ENCODE measurements around the gene TBATA. TPM values are rescaled to one million over a fixed set of nuclear protein-coding genes. Genes with fewer than 3 reads are reported as not detected.

TBATA gene
- total and polyA plus RNA-seq, 11 donors, result not detected

DNA sequence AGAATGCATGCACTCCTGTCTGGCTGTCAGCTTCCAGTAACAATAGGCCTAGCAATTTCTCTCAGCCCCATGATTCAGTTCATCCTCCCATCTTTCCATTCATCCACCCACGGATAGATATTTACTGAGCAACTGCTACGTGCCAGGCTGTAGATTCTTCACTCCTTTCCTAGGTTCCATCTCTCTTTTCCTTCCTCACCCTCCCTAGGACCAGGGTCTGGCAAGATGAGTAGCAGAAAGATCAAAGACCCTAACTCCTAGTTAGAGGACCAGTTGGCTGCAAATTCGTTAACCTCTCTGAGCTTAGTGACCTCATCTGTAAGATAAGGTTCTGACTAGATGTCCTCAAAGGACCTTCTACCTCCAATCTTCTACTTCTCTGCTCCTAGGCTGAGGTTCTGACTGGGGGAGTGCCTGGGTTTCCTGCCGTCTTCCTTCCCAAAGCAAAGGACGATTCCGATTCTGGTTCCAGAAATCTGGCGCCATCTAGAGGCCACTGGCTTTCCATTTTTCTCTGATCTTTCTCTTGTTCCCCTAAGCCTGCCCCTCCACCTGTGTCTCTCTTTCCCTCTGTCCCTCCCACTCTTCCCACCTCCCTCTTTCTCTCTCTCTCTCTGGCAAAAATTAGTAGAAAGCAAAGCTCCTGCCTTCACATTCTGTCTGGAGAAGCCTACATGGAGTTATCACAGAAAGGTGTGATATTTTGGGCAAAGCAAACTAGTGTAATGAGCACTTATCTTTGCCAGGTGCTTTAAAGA, 26.2 kb downstream of the TBATA start:
- TF ChIP-seq, protein P1, sequence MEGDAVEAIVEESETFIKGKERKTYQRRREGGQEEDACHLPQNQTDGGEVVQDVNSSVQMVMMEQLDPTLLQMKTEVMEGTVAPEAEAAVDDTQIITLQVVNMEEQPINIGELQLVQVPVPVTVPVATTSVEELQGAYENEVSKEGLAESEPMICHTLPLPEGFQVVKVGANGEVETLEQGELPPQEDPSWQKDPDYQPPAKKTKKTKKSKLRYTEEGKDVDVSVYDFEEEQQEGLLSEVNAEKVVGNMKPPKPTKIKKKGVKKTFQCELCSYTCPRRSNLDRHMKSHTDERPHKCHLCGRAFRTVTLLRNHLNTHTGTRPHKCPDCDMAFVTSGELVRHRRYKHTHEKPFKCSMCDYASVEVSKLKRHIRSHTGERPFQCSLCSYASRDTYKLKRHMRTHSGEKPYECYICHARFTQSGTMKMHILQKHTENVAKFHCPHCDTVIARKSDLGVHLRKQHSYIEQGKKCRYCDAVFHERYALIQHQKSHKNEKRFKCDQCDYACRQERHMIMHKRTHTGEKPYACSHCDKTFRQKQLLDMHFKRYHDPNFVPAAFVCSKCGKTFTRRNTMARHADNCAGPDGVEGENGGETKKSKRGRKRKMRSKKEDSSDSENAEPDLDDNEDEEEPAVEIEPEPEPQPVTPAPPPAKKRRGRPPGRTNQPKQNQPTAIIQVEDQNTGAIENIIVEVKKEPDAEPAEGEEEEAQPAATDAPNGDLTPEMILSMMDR (IDR thresholded peaks at IDR 0.05), result peak; percentile 65 to 87 (median 76)
- no peak for TF ChIP-seq POLR2A (IDR thresholded peaks at IDR 0.05)
- no peak overlapping the region for H3K27ac ChIP-seq
- no peaks in the 10 kb centered on the region for H3K36me3 ChIP-seq
- no peaks in the 10 kb centered on the region for H3K9me3 ChIP-seq
- DNase-seq (peak; percentile 59 to 77 (median 73)), ATAC-seq (peak; percentile 27 to 80 (median 53))
- no peaks in the 10 kb centered on the region for H3K27me3 ChIP-seq
- intact Hi-C loops (cut with DNase I), result loop anchor here (1.0 to 10.0 kb wide), 11 partner anchors 123 to 298 kb away; no protein-coding TSS in a partner anchor
- H3K4me1 ChIP-seq, result peaks cover 0 to 19% (median 2%) of the 10 kb centered on the region in 12 donors
- no peak overlapping the region for H3K4me3 ChIP-seq
- WGBS, 4 donors, result 22 to 32% (median 27%) methylated on average over 7 of the region's 7 CpGs

- no peak overlapping the region for H3K27ac ChIP-seq
- DNase-seq (peak in 2 of 5 donors; percentile 20 to 61), ATAC-seq (no peak)
- peaks cover 0 to 22% (median 2%) of the 10 kb centered on the region in 12 donors for H3K4me1 ChIP-seq
- H3K4me3 ChIP-seq, result no peak overlapping the region
- 86 to 92% (median 90%) methylated on average over 11 to 13 of the region's 13 CpGs for WGBS, 4 donors
- TF ChIP-seq, protein P1 (IDR thresholded peaks at IDR 0.05), result no peak
- TF ChIP-seq POLR2A (IDR thresholded peaks at IDR 0.05), result no peak
- no peaks in the 10 kb centered on the region for H3K27me3 ChIP-seq
- no peaks in the 10 kb centered on the region for H3K9me3 ChIP-seq
- intact Hi-C loops (cut with DNase I), result loop anchor here in 9 of 10 donors (1.0 to 10.0 kb wide), 10 partner anchors 124 to 297 kb away; no protein-coding TSS in a partner anchor
- H3K36me3 ChIP-seq, result no peaks in the 10 kb centered on the region
Measured at GRCh38 chr10:70757856-70758255, 27.3 kb downstream of the TBATA start.

DNA sequence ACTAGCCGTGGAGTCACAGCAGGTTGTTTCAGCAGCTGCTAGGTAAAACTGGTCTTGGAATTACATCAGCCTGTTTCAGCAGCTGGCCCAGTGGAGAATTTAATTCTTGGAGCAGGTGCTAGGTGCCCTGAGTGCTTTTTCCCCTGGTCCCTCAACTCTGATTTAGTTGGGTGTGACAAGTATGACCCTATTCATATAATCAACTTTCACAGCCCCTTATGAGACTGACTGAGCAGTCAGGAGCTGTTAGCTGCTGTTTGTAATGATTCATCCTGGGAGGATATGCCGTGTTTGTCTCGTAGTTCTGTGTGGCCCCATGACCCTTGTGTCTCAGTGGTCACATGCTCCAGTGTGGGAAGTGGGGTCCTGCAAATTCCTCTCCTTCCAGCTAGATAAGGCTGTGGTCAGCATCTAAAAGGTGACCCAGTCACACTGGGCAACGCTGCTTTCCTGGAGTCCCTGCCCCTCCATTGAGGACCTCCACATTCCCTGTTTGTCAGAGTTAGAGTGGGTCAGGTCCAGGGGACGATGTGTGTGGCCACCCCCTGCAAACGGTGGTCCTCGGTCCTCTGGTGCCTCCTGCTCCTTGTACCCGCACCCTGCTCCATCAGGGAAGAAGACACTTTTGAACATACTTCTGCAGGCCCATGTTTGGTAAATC, 28.3 kb downstream of the TBATA start:
- ATAC-seq (no peak), DNase-seq (peak in 2 of 5 donors; percentile 21)
- TF ChIP-seq, protein P1 (IDR thresholded peaks at IDR 0.05), result no peak
- no peak for TF ChIP-seq POLR2A (IDR thresholded peaks at IDR 0.05)
- no peak overlapping the region for H3K27ac ChIP-seq
- H3K4me3 ChIP-seq, result no peak overlapping the region
- H3K27me3 ChIP-seq, result no peaks in the 10 kb centered on the region
- H3K4me1 ChIP-seq, result peaks cover 0 to 22% (median 2%) of the 10 kb centered on the region in 12 donors
- intact Hi-C loops (cut with DNase I), result loop anchor here in 5 of 10 donors (5.0 to 10.0 kb wide), 3 partner anchors 125 to 295 kb away; no protein-coding TSS in a partner anchor
- 87 to 93% (median 91%) methylated on average over 5 to 8 of the region's 8 CpGs for WGBS, 4 donors
- H3K9me3 ChIP-seq, result no peaks in the 10 kb centered on the region
- H3K36me3 ChIP-seq, result no peaks in the 10 kb centered on the region

Measured in heart left ventricle (tissue), 16 donors.